Astrocyte (in vitro differentiated cells and primary cell): ENCODE measurements around the gene DHRS2.

Experiments
- CTCF ChIP-seq: IDR thresholded peaks from 2 replicates; pipeline ENCODE4 v1.5.1; 2011; ENCODE audit warnings: low read depth, mild to moderate bottlenecking, inconsistent platforms, low read length, moderate library complexity; ENCODE audit not compliant: insufficient read depth
- EZH2 ChIP-seq: IDR thresholded peaks from 2 replicates; pipeline ENCODE4 v1.6.1; 2012; ENCODE audit warnings: mild to moderate bottlenecking, low read length, inconsistent platforms; ENCODE audit not compliant: insufficient read depth

GRCh38 chr14:23638414-23639047 is 2.4 kb downstream of the DHRS2 start:
- TF ChIP-seq CTCF (no peak), EZH2 (no peak)
